OCI-LY7 (cell line): Measurements from ENCODE around the gene TNS1.

ENCODE experiments used
- EZH2phosphoT487 ChIP-seq: fragments of 200-600 bp; sonication (generic); IDR thresholded peaks from 2 replicates; pipeline ENCODE4 v1.6.1; 2018; ENCODE audit warnings: low read depth, borderline replicate concordance, mild to moderate bottlenecking, mixed run types, antibody characterized with exemption, low read length, moderate library complexity, mixed read lengths
- TF ChIP-seq, protein P1 (sequence below): fragments of 200-600 bp; sonication (generic); conservative IDR thresholded peaks from 2 replicates; pipeline ENCODE4 v1.5.1; 2014; ENCODE audit warnings: mild to moderate bottlenecking, antibody characterized with exemption, low read length, moderate library complexity, mixed read lengths

DNA sequence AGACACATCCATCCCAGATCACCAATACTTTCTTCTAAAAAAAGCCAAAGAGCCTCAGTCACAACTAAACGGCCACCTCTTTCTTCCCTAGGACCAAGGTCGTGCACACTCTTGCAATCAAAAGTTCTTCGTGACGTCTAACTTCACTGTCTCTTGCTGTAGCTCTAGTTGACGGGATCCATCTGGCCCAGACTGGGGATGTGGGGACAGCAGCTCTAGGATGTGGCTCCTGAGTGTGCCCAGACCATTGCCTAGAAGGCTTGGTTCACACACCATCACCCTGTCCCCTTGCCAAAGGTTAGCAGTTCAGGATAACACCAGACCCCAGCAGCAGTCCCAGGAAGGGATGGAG lies 98.2 kb downstream of the TNS1 start:
- TF ChIP-seq, protein P1, sequence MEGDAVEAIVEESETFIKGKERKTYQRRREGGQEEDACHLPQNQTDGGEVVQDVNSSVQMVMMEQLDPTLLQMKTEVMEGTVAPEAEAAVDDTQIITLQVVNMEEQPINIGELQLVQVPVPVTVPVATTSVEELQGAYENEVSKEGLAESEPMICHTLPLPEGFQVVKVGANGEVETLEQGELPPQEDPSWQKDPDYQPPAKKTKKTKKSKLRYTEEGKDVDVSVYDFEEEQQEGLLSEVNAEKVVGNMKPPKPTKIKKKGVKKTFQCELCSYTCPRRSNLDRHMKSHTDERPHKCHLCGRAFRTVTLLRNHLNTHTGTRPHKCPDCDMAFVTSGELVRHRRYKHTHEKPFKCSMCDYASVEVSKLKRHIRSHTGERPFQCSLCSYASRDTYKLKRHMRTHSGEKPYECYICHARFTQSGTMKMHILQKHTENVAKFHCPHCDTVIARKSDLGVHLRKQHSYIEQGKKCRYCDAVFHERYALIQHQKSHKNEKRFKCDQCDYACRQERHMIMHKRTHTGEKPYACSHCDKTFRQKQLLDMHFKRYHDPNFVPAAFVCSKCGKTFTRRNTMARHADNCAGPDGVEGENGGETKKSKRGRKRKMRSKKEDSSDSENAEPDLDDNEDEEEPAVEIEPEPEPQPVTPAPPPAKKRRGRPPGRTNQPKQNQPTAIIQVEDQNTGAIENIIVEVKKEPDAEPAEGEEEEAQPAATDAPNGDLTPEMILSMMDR: no peak
- no peak for TF ChIP-seq EZH2phosphoT487
